SH-SY5Y (cell line): ENCODE measurements around the gene QTRT2.

Source experiments
- GATA2 ChIP-seq: IDR thresholded peaks from 2 replicates; pipeline ENCODE4 v1.6.1; 2011; ENCODE audit warnings: mild to moderate bottlenecking, low read depth, low read length
- GATA3 ChIP-seq: IDR thresholded peaks from 2 replicates; pipeline ENCODE4 v1.6.1; 2011; ENCODE audit warnings: low read depth, mild to moderate bottlenecking, low read length, moderate library complexity

DNA sequence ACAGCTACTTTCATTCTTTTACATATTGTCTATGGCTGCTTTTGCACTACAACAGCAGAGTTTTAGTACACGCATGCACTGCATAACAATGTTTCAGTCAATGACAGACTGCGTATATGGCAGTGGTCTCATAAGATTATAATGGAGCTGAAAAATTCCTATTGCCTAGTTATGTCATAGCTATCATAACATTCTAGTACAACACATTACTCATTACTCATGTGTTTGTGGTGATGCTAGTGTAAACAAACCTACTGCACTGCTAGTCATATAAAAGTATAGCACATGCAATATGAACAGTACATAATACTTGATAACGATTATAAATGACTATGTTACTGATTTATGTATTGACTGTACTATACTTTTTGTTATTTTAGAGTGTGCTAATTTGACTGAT is 47.9 kb downstream of the QTRT2 start:
- TF ChIP-seq GATA2 (no peak), GATA3 (no peak)
